ENCODE measurements around the gene DPP7. TPM values are rescaled to one million over a fixed set of nuclear protein-coding genes. Genes with fewer than 3 reads are reported as not detected.
"Not testable (repeated sequence)": the region's sequence is repeated elsewhere in the genome, so short reads cannot be mapped to it uniquely, and the experiment has no call there.

DPP7 gene
- total and polyA plus RNA-seq, 2 experiments from 2014 or later, result 19.7 to 26.8 TPM

DNA sequence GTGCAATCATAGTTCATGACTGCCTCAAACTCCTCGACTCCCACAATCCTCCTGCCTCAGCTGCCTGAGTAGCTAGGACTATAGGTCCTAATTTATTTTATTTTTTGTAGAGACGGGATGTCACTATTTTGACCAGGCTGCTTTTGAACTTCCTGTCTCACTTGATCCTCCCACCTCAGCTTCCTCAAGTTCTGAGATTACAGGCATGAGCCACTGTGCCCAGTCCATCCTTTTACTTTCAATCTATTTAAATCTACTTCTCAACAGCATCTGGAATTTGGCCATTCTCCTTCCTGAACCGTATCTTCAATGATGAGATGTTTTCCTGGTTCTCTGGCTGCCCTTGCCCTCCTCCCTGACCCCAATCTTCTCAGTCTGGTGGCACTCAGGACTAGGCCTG, 12.3 kb upstream of the DPP7 start:
- ATAC-seq (no peak), DNase-seq (ENCODE audit: low spot score) (no peak)
- 0 out of 2 replicates have a peak, but pooled peaks cover 8% of the 10 kb centered on the region for H3K79me2 ChIP-seq (replicated peaks; ENCODE audit: insufficient read depth)
- Mint-ChIP-seq H3K4me1 (peaks cover 15% of the 10 kb centered on the region), H3K27me3 (ENCODE audit: insufficient read depth, low read depth, poor library complexity) (peaks cover 8% of the 10 kb centered on the region), H3K27ac (no peak overlapping the region), H3K4me3 (no peak overlapping the region), H3K9me3 (no peaks in the 10 kb centered on the region; the same call in 2 of the 3 replicates), H3K36me3 (ENCODE audit: low read depth) (no peaks in the 10 kb centered on the region; the same call in 2 of the 3 replicates)
- no peak overlapping the region for H3K4me2 ChIP-seq
- H3K4me1 ChIP-seq (ENCODE audit: insufficient read depth), result peaks cover 10% of the 10 kb centered on the region; the same call in 1 of the 2 replicates
- TF ChIP-seq EZH2 (IDR thresholded peaks at IDR 0.05; ENCODE audit: low read depth, unreplicated experiment), result no peak
- TF ChIP-seq POLR2AphosphoS5 (IDR thresholded peaks at IDR 0.05; ENCODE audit: low read depth), result no peak
- TF ChIP-seq ZNF114 (CRISPR knock-in tag; IDR thresholded peaks at IDR 0.05), result no peak
- TF ChIP-seq, protein P1, sequence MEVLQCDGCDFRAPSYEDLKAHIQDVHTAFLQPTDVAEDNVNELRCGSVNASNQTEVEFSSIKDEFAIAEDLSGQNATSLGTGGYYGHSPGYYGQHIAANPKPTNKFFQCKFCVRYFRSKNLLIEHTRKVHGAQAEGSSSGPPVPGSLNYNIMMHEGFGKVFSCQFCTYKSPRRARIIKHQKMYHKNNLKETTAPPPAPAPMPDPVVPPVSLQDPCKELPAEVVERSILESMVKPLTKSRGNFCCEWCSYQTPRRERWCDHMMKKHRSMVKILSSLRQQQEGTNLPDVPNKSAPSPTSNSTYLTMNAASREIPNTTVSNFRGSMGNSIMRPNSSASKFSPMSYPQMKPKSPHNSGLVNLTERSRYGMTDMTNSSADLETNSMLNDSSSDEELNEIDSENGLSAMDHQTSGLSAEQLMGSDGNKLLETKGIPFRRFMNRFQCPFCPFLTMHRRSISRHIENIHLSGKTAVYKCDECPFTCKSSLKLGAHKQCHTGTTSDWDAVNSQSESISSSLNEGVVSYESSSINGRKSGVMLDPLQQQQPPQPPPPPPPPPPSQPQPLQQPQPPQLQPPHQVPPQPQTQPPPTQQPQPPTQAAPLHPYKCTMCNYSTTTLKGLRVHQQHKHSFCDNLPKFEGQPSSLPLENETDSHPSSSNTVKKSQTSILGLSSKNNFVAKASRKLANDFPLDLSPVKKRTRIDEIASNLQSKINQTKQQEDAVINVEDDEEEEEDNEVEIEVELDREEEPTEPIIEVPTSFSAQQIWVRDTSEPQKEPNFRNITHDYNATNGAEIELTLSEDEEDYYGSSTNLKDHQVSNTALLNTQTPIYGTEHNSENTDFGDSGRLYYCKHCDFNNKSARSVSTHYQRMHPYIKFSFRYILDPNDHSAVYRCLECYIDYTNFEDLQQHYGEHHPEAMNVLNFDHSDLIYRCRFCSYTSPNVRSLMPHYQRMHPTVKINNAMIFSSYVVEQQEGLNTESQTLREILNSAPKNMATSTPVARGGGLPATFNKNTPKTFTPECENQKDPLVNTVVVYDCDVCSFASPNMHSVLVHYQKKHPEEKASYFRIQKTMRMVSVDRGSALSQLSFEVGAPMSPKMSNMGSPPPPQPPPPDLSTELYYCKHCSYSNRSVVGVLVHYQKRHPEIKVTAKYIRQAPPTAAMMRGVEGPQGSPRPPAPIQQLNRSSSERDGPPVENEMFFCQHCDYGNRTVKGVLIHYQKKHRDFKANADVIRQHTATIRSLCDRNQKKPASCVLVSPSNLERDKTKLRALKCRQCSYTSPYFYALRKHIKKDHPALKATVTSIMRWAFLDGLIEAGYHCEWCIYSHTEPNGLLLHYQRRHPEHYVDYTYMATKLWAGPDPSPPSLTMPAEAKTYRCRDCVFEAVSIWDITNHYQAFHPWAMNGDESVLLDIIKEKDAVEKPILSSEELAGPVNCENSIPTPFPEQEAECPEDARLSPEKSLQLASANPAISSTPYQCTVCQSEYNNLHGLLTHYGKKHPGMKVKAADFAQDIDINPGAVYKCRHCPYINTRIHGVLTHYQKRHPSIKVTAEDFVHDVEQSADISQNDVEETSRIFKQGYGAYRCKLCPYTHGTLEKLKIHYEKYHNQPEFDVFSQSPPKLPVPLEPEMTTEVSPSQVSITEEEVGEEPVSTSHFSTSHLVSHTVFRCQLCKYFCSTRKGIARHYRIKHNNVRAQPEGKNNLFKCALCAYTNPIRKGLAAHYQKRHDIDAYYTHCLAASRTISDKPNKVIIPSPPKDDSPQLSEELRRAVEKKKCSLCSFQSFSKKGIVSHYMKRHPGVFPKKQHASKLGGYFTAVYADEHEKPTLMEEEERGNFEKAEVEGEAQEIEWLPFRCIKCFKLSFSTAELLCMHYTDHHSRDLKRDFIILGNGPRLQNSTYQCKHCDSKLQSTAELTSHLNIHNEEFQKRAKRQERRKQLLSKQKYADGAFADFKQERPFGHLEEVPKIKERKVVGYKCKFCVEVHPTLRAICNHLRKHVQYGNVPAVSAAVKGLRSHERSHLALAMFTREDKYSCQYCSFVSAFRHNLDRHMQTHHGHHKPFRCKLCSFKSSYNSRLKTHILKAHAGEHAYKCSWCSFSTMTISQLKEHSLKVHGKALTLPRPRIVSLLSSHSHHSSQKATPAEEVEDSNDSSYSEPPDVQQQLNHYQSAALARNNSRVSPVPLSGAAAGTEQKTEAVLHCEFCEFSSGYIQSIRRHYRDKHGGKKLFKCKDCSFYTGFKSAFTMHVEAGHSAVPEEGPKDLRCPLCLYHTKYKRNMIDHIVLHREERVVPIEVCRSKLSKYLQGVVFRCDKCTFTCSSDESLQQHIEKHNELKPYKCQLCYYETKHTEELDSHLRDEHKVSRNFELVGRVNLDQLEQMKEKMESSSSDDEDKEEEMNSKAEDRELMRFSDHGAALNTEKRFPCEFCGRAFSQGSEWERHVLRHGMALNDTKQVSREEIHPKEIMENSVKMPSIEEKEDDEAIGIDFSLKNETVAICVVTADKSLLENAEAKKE (CRISPR knock-in tag; IDR thresholded peaks at IDR 0.05), result no peak
- TF ChIP-seq ZNF331 (CRISPR knock-in tag; IDR thresholded peaks at IDR 0.05; ENCODE audit: low read depth), result no peak
- TF ChIP-seq, protein P2, sequence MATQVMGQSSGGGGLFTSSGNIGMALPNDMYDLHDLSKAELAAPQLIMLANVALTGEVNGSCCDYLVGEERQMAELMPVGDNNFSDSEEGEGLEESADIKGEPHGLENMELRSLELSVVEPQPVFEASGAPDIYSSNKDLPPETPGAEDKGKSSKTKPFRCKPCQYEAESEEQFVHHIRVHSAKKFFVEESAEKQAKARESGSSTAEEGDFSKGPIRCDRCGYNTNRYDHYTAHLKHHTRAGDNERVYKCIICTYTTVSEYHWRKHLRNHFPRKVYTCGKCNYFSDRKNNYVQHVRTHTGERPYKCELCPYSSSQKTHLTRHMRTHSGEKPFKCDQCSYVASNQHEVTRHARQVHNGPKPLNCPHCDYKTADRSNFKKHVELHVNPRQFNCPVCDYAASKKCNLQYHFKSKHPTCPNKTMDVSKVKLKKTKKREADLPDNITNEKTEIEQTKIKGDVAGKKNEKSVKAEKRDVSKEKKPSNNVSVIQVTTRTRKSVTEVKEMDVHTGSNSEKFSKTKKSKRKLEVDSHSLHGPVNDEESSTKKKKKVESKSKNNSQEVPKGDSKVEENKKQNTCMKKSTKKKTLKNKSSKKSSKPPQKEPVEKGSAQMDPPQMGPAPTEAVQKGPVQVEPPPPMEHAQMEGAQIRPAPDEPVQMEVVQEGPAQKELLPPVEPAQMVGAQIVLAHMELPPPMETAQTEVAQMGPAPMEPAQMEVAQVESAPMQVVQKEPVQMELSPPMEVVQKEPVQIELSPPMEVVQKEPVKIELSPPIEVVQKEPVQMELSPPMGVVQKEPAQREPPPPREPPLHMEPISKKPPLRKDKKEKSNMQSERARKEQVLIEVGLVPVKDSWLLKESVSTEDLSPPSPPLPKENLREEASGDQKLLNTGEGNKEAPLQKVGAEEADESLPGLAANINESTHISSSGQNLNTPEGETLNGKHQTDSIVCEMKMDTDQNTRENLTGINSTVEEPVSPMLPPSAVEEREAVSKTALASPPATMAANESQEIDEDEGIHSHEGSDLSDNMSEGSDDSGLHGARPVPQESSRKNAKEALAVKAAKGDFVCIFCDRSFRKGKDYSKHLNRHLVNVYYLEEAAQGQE (IDR thresholded peaks at IDR 0.05; ENCODE audit: unreplicated experiment), result no peak
- TF ChIP-seq, protein P3, sequence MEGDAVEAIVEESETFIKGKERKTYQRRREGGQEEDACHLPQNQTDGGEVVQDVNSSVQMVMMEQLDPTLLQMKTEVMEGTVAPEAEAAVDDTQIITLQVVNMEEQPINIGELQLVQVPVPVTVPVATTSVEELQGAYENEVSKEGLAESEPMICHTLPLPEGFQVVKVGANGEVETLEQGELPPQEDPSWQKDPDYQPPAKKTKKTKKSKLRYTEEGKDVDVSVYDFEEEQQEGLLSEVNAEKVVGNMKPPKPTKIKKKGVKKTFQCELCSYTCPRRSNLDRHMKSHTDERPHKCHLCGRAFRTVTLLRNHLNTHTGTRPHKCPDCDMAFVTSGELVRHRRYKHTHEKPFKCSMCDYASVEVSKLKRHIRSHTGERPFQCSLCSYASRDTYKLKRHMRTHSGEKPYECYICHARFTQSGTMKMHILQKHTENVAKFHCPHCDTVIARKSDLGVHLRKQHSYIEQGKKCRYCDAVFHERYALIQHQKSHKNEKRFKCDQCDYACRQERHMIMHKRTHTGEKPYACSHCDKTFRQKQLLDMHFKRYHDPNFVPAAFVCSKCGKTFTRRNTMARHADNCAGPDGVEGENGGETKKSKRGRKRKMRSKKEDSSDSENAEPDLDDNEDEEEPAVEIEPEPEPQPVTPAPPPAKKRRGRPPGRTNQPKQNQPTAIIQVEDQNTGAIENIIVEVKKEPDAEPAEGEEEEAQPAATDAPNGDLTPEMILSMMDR (conservative IDR thresholded peaks at IDR 0.05; ENCODE audit: low read depth in 2 of 2), result no peak
- no peak overlapping the region for H2AFZ ChIP-seq
- H3K27ac ChIP-seq (ENCODE audit: low read depth), result no peak overlapping the region
- peaks cover 18% of the 10 kb centered on the region for H3K27me3 ChIP-seq (ENCODE audit: insufficient read depth)
- H3K9me2 ChIP-seq (ENCODE audit: insufficient read depth), result no peaks in the 10 kb centered on the region
- no peaks in the 10 kb centered on the region for H3K36me3 ChIP-seq (ENCODE audit: insufficient read depth)
- peaks cover 8% of the 10 kb centered on the region for H3F3A ChIP-seq (replicated peaks; ENCODE audit: low read depth)
- H3K4me3 ChIP-seq, result no peak overlapping the region
- no peaks in the 10 kb centered on the region; the same call in 1 of the 2 replicates for H4K20me1 ChIP-seq (replicated peaks; ENCODE audit: insufficient read depth)

DNA sequence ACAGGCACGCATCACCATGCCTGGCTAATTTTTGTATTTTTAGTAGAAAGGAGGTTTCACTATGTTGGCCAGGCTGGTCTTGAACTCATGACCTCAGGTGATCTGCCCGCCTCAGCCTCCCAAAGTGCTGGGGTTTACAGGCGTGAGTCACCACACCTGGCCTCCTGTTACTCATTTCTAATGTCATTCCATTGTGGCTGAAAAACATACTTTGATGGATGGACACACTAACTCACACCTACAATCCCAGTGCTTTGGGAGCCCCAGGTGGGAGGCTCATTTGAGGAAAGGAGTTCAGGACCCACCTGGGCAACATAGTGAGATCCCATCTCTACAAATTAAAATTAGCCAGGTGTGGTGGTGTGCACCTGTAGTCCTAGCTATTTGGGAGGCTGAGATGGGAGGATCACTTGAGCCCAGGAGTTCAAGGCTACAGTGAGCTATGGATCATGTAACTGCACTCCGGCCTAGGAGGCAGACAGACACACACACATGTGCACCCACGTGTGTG, 9.5 kb upstream of the DPP7 start:
- not testable (repeated sequence) for H3K27me3 ChIP-seq (ENCODE audit: insufficient read depth); H3K27me3 Mint-ChIP-seq (ENCODE audit: insufficient read depth, low read depth, poor library complexity); H3K36me3 Mint-ChIP-seq (ENCODE audit: low read depth); H3K36me3 ChIP-seq (ENCODE audit: insufficient read depth); H3K27ac ChIP-seq (ENCODE audit: low read depth); H3K4me1 ChIP-seq (ENCODE audit: insufficient read depth); H3K9me2 ChIP-seq (ENCODE audit: insufficient read depth); H3K27ac Mint-ChIP-seq; H3K79me2 ChIP-seq (replicated peaks; ENCODE audit: insufficient read depth); H3K9me3 Mint-ChIP-seq; H3K4me3 Mint-ChIP-seq; H2AFZ ChIP-seq; H3K4me2 ChIP-seq; ATAC-seq; H3K4me3 ChIP-seq; H4K20me1 ChIP-seq (replicated peaks; ENCODE audit: insufficient read depth); DNase-seq (ENCODE audit: low spot score); H3F3A ChIP-seq (replicated peaks; ENCODE audit: low read depth)
- H3K4me1 Mint-ChIP-seq, result peaks cover 15% of the 10 kb centered on the region
